Measurements from ENCODE around the gene KMT2B. TPM values are rescaled to one million over a fixed set of nuclear protein-coding genes. Genes with fewer than 3 reads are reported as not detected.

KMT2B gene
- total RNA-seq, 1 donor = 6.5 TPM

DNA sequence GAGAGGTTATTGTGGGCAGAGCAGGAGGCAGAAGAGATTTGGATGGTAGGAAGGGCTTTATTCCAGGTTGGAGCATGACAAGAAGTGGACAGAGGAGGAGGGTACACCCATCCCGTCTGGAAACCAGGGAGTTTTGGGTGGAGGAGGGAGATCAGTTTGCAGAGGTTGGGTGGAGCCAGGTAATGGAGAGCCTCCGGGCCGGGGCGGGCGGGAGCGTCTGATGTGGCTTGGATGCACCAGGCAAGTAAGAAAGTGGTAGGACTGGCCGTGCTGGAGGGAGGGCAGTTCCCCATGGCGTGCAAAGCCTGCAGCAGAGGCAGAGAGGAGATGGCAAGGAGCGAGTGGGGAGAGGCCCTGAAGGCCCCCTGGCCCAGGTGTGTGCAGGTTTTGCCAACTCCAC lies 13.6 kb downstream of the KMT2B start:
- Histone ChIP-seq H3K36me3 (ENCODE audit: insufficient read depth, low read length) (peaks cover 65% of the 10 kb centered on the region), H3K79me2 (ENCODE audit: insufficient read depth, low read length) (no peaks in the 10 kb centered on the region), H3K27me3 (ENCODE audit: insufficient read depth, low read length) (no peaks in the 10 kb centered on the region), H3K4me2 (ENCODE audit: insufficient read depth, low read length) (no peak overlapping the region), H3K27ac (ENCODE audit: low read depth, low read length) (no peak overlapping the region), H3K4me3 (ENCODE audit: insufficient read depth, low read length) (no peak overlapping the region), H4K20me1 (ENCODE audit: insufficient read depth, low read length) (peaks cover 10% of the 10 kb centered on the region), H3K9me3 (ENCODE audit: low read depth, low read length) (no peaks in the 10 kb centered on the region), H3K4me1 (ENCODE audit: insufficient read depth, low read length) (no peaks in the 10 kb centered on the region), H2AFZ (ENCODE audit: low read length) (no peak overlapping the region)
- TF ChIP-seq, protein P1, sequence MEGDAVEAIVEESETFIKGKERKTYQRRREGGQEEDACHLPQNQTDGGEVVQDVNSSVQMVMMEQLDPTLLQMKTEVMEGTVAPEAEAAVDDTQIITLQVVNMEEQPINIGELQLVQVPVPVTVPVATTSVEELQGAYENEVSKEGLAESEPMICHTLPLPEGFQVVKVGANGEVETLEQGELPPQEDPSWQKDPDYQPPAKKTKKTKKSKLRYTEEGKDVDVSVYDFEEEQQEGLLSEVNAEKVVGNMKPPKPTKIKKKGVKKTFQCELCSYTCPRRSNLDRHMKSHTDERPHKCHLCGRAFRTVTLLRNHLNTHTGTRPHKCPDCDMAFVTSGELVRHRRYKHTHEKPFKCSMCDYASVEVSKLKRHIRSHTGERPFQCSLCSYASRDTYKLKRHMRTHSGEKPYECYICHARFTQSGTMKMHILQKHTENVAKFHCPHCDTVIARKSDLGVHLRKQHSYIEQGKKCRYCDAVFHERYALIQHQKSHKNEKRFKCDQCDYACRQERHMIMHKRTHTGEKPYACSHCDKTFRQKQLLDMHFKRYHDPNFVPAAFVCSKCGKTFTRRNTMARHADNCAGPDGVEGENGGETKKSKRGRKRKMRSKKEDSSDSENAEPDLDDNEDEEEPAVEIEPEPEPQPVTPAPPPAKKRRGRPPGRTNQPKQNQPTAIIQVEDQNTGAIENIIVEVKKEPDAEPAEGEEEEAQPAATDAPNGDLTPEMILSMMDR (IDR thresholded peaks at IDR 0.05; ENCODE audit: extremely low read depth, low read depth, low read length) = no peak
- no peak for DNase-seq (ENCODE audit: insufficient read length, low spot score, missing footprints)

DNA sequence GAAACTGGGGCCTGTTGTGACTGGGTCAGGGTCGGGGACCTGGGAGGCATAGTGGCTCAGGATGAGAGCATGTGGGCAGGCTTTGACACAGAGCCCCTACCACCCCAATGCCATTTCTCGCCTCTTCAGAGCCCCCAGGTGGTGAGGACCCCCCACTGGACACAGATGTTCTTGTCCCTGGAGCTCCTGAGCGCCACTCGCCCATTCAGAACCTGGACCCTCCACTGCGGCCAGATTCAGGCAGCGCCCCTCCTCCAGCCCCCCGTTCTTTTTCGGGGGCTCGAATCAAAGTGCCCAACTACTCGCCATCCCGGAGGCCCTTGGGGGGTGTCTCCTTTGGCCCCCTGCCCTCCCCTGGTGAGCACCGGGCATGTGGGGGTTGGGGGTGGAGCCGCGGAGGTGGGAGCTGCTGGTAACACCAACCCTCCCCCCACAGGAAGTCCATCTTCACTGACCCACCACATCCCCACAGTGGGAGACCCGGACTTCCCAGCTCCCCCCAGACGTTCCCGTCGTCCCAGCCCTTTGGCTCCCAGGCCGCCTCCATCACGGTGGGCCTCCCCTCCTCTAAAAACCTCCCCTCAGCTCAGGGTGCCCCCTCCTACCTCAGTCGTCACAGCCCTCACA lies 14.1 kb downstream of the KMT2B start:
- Histone ChIP-seq H3K4me1 (ENCODE audit: insufficient read depth, low read length) (no peaks in the 10 kb centered on the region), H3K36me3 (ENCODE audit: insufficient read depth, low read length) (peaks cover 68% of the 10 kb centered on the region), H3K27ac (ENCODE audit: low read depth, low read length) (no peak overlapping the region), H2AFZ (ENCODE audit: low read length) (no peak overlapping the region), H3K4me2 (ENCODE audit: insufficient read depth, low read length) (no peak overlapping the region), H3K4me3 (ENCODE audit: insufficient read depth, low read length) (no peak overlapping the region), H3K9me3 (ENCODE audit: low read depth, low read length) (no peaks in the 10 kb centered on the region), H3K79me2 (ENCODE audit: insufficient read depth, low read length) (no peaks in the 10 kb centered on the region), H3K27me3 (ENCODE audit: insufficient read depth, low read length) (no peaks in the 10 kb centered on the region), H4K20me1 (ENCODE audit: insufficient read depth, low read length) (peaks cover 10% of the 10 kb centered on the region)
- TF ChIP-seq, protein P1 (IDR thresholded peaks at IDR 0.05; ENCODE audit: extremely low read depth, low read depth, low read length) = no peak
- DNase-seq (ENCODE audit: insufficient read length, low spot score, missing footprints) = peak; percentile 81

DNA sequence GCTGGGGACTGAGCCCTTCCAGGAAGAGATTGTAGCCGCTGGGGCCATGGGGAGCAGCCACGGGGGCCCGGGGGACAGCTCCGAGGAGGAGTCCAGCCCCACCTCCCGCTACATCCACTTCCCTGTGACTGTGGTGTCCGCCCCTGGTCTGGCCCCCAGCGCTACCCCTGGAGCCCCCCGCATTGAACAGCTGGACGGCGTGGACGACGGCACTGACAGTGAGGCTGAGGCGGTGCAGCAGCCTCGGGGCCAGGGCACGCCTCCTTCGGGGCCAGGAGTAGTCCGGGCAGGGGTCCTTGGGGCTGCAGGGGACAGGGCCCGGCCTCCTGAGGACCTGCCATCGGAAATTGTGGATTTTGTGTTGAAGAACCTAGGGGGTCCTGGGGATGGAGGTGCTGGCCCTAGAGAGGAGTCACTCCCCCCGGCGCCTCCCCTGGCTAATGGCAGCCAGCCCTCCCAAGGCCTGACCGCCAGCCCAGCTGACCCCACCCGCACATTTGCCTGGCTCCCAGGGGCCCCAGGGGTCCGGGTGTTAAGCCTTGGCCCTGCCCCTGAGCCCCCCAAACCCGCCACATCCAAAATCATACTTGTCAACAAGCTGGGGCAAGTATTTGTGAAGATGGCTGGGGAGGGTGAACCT lies 14.9 kb downstream of the KMT2B start:
- H4K20me1 ChIP-seq (ENCODE audit: insufficient read depth, low read length) = peaks cover 7% of the 10 kb centered on the region
- H3K79me2 ChIP-seq (ENCODE audit: insufficient read depth, low read length) = no peaks in the 10 kb centered on the region
- H3K27ac ChIP-seq (ENCODE audit: low read depth, low read length) = no peak overlapping the region
- H3K27me3 ChIP-seq (ENCODE audit: insufficient read depth, low read length) = no peaks in the 10 kb centered on the region
- H3K36me3 ChIP-seq (ENCODE audit: insufficient read depth, low read length) = peaks cover 69% of the 10 kb centered on the region
- H3K9me3 ChIP-seq (ENCODE audit: low read depth, low read length) = no peaks in the 10 kb centered on the region
- no peaks in the 10 kb centered on the region for H3K4me1 ChIP-seq (ENCODE audit: insufficient read depth, low read length)
- H3K4me3 ChIP-seq (ENCODE audit: insufficient read depth, low read length) = no peak overlapping the region
- TF ChIP-seq, protein P1 (IDR thresholded peaks at IDR 0.05; ENCODE audit: extremely low read depth, low read depth, low read length) = no peak
- DNase-seq (ENCODE audit: insufficient read length, low spot score, missing footprints) = peak; percentile 61
- no peak overlapping the region for H3K4me2 ChIP-seq (ENCODE audit: insufficient read depth, low read length)
- H2AFZ ChIP-seq (ENCODE audit: low read length) = no peak overlapping the region
